HG03108 (cell line): ENCODE data around the gene RNF183.

ENCODE experiments used
- ATAC-seq: cut with Tn5 transposase; IDR thresholded peaks from one replicate; pipeline ENCODE4 v1.9.1; 2021; ENCODE audit warnings: moderate library complexity; ENCODE audit not compliant: unreplicated experiment

The RNF183 gene

GRCh38 chr9:113302792-113303418 lies at the start of gene RNF183:
RNF183 (minus strand) TSS chr9:113303376; CDS start chr9:113298184, 5,192 bp downstream.
- no peak for ATAC-seq

GRCh38 chr9:113352411-113352810 lies 49.2 kb upstream of the RNF183 start:
- no peak for ATAC-seq

DNA sequence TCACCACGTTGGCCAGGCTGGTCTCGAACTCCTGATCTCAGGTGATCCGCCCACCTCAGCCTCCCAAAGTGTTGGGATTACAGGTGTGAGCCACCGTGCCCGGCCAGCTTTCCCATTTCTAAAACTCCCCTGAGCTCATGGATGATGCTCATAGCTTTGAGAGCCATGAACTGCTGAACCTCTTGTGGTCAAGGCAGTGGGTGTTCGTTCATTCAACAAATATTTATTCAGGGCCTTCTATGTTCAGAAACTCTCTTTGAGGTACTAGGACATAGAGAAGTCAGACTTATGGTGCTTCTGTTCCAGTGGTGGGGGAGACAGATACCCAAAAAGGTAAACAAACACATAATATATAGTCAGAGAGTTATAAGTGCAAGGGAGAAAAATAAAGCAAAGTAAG lies 48.8 kb upstream of the RNF183 start:
- no peak for ATAC-seq

DNA sequence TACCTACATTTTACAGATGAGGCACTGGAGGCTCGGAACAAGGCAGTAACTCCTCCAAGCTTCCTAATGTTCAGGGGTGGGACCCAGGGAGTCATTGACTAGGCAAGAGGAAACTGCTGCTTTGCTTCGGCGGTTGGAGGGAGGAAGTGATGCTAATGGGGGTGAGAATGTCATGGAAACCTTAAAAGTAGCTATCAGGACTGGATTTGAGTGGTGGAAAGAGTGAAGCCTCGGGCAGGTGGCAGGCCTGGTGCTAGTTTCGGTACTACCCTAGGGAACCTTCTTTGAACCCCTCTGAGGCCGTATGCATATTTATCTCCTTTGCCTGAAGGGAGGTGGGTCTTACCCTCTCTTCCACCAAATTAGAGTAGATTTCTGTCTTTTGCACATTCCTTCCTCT lies 47.8 kb upstream of the RNF183 start:
- ATAC-seq, result no peak

- ATAC-seq, result no peak
These were observed 47.0 kb upstream of the RNF183 start for GRCh38 chr9:113350107-113350661.

- peak; percentile 35 for ATAC-seq
These were observed 46.4 kb upstream of the RNF183 start, which contains the start of gene BSPRY for GRCh38 chr9:113349445-113350094. BSPRY (plus strand) TSS chr9:113349541; CDS start chr9:113349580, 39 bp downstream.

- ATAC-seq, result no peak
These were observed 45.9 kb upstream of the RNF183 start for GRCh38 chr9:113349066-113349444.

DNA sequence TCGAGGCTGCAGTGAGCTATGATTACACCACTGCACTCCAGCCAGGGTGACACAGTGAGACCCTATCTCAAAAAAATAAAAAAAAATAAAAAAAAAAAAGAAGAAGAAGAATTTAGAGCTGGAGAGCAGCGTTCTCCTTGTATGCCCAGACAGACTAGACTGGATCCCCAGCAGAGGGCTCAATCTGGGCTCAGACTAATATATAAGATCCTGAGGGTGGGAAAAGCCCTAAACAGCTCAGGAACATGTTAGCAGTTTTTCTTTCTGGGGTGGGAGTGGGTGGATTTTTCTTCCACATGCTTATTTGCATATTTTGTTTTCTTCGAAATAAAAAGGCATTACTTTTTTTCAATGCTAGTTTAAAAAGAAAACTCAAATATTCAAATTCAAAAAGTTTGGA lies 45.3 kb upstream of the RNF183 start:
- no peak for ATAC-seq

- ATAC-seq, result no peak
These were observed 42.5 kb upstream of the RNF183 start for GRCh38 chr9:113345671-113346070.

- no peak for ATAC-seq
These were observed 42.0 kb upstream of the RNF183 start for GRCh38 chr9:113345190-113345589.

- ATAC-seq, result no peak
These were observed 40.6 kb upstream of the RNF183 start for GRCh38 chr9:113343732-113344231.

DNA sequence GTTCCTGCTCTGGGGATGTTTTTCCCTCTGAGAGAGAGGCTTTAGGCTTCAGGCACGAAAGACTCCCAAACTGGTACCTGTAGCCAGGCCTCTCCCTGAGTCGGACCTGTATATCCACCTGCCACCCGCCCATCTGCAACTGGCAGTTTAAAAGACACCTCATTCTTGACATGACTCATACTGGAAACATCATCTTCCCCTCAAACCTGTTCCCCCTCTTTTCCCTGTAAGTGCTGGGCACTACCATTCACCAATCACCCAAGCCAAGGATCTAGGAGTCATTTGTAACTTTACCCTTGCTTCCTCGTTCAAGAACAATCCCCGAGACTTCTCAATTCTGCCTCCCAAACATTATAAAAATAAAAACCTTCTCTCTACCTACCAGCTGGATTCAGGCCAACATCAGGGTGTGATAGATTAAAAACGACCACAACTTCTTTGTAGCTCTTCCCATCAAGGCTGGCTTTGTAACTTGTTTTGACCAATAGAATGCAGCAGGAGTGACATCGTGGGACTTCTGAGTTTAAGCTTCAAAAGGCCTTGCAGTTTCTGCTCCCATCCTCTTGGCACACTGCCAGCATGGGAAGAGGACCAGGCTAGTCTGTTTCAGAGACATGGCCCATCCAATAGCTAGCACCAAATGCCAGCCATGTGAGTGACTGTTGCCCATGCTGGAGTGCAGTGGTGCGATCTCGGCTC lies 38.7 kb upstream of the RNF183 start:
- no peak for ATAC-seq

- ATAC-seq, result peak; percentile 99
These were observed 37.0 kb upstream of the RNF183 start, which contains the start of gene WDR31 for GRCh38 chr9:113340011-113340699. WDR31 (minus strand) TSS chr9:113340275; CDS start chr9:113332022, 8,253 bp downstream.

- ATAC-seq, result no peak
These were observed 34.5 kb upstream of the RNF183 start for GRCh38 chr9:113337714-113338113.

DNA sequence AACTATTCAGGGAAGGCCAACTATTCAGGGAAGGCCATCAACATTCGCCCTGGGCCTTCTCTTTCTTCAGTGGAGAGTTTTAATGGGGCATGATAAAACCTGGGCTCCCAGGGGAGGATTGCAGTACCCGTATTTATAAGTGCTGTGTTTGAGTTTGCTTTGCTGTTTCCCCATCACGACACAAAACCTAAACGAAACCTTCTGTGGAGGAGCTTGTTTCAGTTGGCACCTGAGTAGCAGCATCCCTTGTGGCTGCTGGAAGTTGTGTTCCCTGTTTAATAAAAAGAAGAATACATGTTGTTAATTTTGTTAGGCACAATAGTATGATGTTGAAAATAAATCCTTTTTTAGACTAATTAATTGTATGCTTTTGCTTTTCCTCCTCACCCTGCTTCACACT lies 28.6 kb upstream of the RNF183 start:
- no peak for ATAC-seq

- ATAC-seq, result no peak
These were observed 25.0 kb upstream of the RNF183 start for GRCh38 chr9:113328045-113328782.

DNA sequence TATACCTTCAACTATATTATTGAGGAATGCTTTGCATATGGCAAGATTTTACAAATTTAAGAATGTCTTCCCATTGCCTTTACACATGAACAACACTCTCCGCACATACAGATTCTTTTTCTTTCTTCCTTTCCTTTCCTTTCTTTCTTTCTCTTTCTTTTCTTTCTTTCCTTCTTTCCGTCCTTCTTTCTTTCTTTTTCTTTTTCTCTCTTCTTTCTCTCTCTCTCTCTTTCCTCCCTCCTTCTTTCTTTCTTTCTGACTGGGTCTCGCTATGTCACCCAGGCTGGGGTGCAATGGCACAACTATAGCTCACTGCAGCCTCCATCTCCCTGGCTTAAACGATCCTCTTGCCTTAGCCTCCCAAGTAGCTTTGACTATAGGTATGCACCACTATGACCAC lies 23.1 kb upstream of the RNF183 start:
- ATAC-seq, result no peak

DNA sequence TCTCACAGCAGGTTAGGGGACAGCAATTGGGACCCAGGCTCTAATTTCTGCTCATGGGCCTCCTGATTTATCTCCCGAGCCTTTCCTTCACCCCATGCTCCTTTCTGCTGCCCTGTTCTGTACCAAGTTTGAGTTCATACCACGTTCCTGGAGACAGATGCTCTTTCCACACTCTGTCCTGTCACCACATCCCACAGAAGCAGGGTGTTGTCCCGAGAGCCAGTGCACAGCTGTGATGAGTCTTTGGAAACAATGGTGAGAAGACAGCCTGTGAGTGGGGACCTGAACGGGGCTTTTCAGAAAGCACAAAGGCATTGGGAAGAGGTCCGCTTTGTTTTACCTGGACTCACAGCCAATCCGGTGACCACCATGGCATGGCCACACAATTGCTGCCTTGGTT lies 19.5 kb upstream of the RNF183 start:
- no peak for ATAC-seq

DNA sequence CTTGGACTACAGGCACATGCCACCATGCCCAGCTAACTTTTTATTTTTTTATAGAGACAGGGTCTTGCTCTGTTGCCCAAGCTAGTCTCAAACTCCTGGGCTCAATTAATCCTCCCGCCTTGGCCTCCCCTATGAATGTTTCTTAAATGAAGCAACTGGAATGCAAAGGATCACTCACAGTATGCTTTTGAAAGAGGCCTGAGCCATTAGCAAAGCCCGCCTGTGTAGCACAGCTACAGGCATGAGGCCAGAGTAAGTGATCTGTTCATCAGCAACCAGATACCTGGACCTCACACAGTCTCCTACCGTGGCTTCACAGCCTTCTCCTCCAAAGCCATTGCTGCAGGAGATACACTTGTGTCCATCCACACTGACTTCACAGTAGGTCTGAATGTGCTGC lies 16.9 kb upstream of the RNF183 start:
- no peak for ATAC-seq

DNA sequence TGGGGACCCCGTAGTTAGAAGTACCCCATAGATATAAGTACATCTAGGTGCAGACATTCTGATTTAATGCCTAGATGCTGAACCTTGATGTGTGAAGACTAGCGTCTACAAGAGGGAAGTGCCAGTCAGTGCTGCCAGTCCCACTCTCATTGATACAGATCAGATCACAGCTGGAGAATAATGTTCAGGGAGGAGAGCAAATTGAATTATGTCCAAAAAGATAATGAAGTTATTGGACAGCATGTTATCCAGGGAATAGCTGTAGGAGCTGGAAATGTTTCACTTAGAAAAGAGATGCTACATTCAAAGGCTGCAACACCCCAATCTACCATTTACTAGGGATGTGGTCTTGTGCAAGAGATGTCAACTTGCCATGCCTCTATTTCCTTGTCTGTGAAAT lies 15.9 kb upstream of the RNF183 start:
- ATAC-seq, result no peak
